Type B pancreatic cell (in vitro differentiated cells): ENCODE data around the gene FBLN5. TPM values are rescaled to one million over a fixed set of nuclear protein-coding genes. Genes with fewer than 3 reads are reported as not detected.

ENCODE experiments used
- DNase-seq: peaks from one replicate; pipeline ENCODE4 v3.0.0; 2021; ENCODE audit warnings: mixed read lengths; ENCODE audit not compliant: unreplicated experiment; ENCODE audit errors: extremely low spot score
- H3K27ac Mint-ChIP-seq: 2 replicates; pipeline ENCODE4 v1.8.0; 2021; ENCODE audit warnings: mild to moderate bottlenecking, mixed read lengths
- H3K27me3 Mint-ChIP-seq: 2 replicates; pipeline ENCODE4 v1.8.0; 2021; ENCODE audit warnings: mixed read lengths
- H3K36me3 Mint-ChIP-seq: 2 replicates; pipeline ENCODE4 v1.8.0; 2021; ENCODE audit warnings: mixed read lengths
- H3K4me1 Mint-ChIP-seq: one replicate; pipeline ENCODE4 v1.8.0; 2021; ENCODE audit warnings: mixed read lengths; ENCODE audit not compliant: unreplicated experiment
- H3K4me3 Mint-ChIP-seq: 2 replicates; pipeline ENCODE4 v1.8.0; 2021; ENCODE audit warnings: mild to moderate bottlenecking, mixed read lengths
- H3K9me3 Mint-ChIP-seq: 2 replicates; pipeline ENCODE4 v1.8.0; 2021; ENCODE audit warnings: mixed read lengths
- total RNA-seq: library from RNA; stranded (reverse); gene quantifications from 2 replicates; pipeline ENCODE4 v1.2.1, GENCODE V29; 2021; ENCODE audit warnings: low replicate concordance
- TF ChIP-seq, protein P1 (sequence below): fragments of 200-600 bp; sonication (generic); conservative IDR thresholded peaks from 2 replicates; pipeline ENCODE4 v1.5.0; 2021; ENCODE audit warnings: antibody characterized with exemption, mild to moderate bottlenecking

Gene FBLN5
- total RNA-seq, 1 donor from 2014 or later, result 14.1 TPM

DNA sequence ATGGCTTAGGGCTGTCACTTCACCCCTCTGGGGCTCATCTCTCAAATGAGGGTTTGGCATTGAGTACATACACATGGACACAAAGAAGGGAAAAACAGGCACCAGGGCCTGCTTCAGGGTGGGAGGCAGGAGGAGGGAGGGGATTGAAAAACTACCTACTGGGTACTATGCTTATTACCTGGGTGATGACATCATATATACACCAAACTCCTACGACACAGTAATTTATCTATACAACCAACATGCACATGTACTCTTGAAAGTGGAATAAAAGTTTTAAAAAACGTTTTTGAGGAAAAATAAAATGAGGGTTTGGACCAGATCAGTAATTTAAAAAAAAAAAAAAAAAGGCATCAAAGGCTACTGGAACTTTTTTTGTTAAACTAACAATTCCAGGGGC is 76.6 kb downstream of the FBLN5 start:
- no peak overlapping the region for H3K4me3 Mint-ChIP-seq
- H3K27ac Mint-ChIP-seq, result no peak overlapping the region
- no peaks in the 10 kb centered on the region for H3K9me3 Mint-ChIP-seq
- H3K36me3 Mint-ChIP-seq, result no peaks in the 10 kb centered on the region
- H3K27me3 Mint-ChIP-seq, result peaks cover 6% of the 10 kb centered on the region
- TF ChIP-seq, protein P1, sequence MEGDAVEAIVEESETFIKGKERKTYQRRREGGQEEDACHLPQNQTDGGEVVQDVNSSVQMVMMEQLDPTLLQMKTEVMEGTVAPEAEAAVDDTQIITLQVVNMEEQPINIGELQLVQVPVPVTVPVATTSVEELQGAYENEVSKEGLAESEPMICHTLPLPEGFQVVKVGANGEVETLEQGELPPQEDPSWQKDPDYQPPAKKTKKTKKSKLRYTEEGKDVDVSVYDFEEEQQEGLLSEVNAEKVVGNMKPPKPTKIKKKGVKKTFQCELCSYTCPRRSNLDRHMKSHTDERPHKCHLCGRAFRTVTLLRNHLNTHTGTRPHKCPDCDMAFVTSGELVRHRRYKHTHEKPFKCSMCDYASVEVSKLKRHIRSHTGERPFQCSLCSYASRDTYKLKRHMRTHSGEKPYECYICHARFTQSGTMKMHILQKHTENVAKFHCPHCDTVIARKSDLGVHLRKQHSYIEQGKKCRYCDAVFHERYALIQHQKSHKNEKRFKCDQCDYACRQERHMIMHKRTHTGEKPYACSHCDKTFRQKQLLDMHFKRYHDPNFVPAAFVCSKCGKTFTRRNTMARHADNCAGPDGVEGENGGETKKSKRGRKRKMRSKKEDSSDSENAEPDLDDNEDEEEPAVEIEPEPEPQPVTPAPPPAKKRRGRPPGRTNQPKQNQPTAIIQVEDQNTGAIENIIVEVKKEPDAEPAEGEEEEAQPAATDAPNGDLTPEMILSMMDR, result no peak
- no peak for DNase-seq
- H3K4me1 Mint-ChIP-seq, result peaks cover 8% of the 10 kb centered on the region

DNA sequence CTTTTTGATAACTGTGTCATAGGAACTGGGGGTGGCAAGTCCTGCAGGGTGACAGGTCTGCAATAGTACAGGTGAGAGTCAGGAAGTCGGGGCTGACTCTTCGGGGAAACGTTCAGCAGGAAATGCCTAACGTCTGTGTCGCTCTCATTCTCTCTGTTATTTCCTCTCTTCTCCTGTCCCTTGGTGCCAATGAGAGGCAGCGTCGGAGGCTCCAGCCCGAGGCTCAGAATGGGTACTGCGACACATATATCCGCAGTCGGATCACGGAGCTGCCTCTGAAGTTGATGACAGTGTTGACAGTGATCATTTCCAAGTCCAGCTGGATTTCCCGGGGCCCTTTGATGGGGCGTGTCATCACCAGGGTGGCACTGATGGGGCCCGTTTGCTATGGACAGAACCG is 77.5 kb downstream of the FBLN5 start:
- H3K27me3 Mint-ChIP-seq, result peaks cover 3% of the 10 kb centered on the region
- H3K27ac Mint-ChIP-seq, result no peak overlapping the region
- TF ChIP-seq, protein P1, result no peak
- no peaks in the 10 kb centered on the region for H3K36me3 Mint-ChIP-seq
- H3K4me1 Mint-ChIP-seq, result peaks cover 8% of the 10 kb centered on the region
- no peak for DNase-seq
- no peaks in the 10 kb centered on the region for H3K9me3 Mint-ChIP-seq
- no peak overlapping the region for H3K4me3 Mint-ChIP-seq

GRCh38 chr14:91869556-91869955 is 77.9 kb downstream of the FBLN5 start:
- TF ChIP-seq, protein P1, result no peak
- no peak overlapping the region for H3K27ac Mint-ChIP-seq
- H3K4me3 Mint-ChIP-seq, result no peak overlapping the region
- H3K27me3 Mint-ChIP-seq, result peaks cover 3% of the 10 kb centered on the region
- no peaks in the 10 kb centered on the region for H3K9me3 Mint-ChIP-seq
- peaks cover 8% of the 10 kb centered on the region for H3K4me1 Mint-ChIP-seq
- DNase-seq, result no peak
- H3K36me3 Mint-ChIP-seq, result no peaks in the 10 kb centered on the region

- Mint-ChIP-seq H3K4me1 (peaks cover 8% of the 10 kb centered on the region), H3K27me3 (peaks cover 3% of the 10 kb centered on the region), H3K4me3 (no peak within 1 kb of the TSS), H3K27ac (no peak within 1 kb of the TSS), H3K36me3 (no peaks in the 10 kb centered on the region), H3K9me3 (no peaks in the 10 kb centered on the region)
- TF ChIP-seq, protein P1, result no peak
- no peak for DNase-seq
Measured at GRCh38 chr14:91867316-91867988, 80.0 kb downstream of the FBLN5 start, which contains the start of gene TC2N. TC2N (minus strand) TSS chr14:91867536; CDS start chr14:91813769, 53,767 bp downstream.

DNA sequence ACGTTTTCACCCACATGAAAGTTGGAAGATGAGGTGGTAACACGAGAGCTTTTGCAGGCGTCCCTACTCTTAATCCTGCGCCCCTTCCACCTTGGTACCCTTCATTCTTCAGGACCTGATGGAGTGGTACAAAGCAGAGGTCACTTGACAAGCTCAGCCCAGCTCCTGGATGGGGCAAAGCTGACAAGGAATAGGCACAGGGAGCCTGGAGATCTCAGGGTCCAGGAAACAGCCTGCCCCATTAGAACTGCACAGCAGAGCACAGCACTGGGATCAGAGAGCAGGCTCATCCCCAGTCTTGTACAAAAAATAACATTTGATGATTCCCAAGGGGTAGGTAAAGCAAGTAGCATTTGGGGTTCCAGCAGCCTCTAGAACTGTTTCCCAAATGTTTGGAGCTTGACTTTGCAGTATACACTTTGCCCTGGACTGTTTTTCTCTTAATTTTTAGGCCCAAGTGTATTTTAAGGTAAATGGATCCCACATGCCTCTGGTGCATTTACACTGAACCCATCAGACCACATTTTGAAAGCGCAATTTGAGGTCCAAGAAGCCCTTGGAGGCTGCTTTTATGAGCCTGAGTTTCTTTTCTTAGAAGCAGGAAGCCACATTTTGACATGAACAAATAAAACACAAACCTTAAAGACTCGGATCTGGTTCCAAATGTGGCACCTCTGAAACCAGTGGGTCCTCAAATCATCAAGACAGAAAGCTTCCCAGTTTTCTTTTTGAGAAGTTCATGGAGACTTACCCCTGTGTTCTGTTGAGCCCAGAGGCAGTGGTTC is 80.8 kb downstream of the FBLN5 start:
- Mint-ChIP-seq H3K27ac (no peak overlapping the region), H3K4me3 (no peak overlapping the region), H3K36me3 (no peaks in the 10 kb centered on the region), H3K27me3 (peaks cover 3% of the 10 kb centered on the region), H3K4me1 (peaks cover 8% of the 10 kb centered on the region), H3K9me3 (no peaks in the 10 kb centered on the region)
- DNase-seq, result no peak
- TF ChIP-seq, protein P1, result no peak
